22Rv1 (cell line): ENCODE data around the gene APOBR.

ENCODE experiments used
- ZFX ChIP-seq: fragments of 450-650 bp; IDR thresholded peaks from 2 replicates; pipeline ENCODE4 v1.6.1; 2017; ENCODE audit warnings: antibody characterized with exemption, borderline replicate concordance
- TF ChIP-seq, protein P1 (sequence below): fragments of 450-650 bp; IDR thresholded peaks from 2 replicates; pipeline ENCODE4 v1.5.1; 2017; ENCODE audit warnings: mild to moderate bottlenecking

DNA sequence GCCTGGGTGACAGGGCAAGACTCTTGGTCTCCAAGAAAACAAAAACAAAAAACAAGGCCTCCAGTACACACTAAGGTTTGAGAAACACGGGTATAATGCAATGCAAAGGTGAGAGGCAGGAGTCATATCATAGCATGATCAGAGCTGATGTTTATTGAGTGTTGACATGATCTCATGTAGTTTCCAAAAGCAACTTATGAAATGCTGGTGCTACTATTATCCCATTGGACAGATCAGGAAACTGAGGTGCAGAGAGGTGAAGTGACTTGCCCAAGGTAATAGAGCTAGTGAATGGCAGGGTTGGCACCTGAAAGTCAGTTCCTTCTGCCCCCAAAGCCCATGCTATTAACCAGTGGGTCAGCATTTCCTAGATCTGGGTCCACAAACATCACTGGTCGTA is 19.2 kb upstream of the APOBR start:
- TF ChIP-seq, protein P1, sequence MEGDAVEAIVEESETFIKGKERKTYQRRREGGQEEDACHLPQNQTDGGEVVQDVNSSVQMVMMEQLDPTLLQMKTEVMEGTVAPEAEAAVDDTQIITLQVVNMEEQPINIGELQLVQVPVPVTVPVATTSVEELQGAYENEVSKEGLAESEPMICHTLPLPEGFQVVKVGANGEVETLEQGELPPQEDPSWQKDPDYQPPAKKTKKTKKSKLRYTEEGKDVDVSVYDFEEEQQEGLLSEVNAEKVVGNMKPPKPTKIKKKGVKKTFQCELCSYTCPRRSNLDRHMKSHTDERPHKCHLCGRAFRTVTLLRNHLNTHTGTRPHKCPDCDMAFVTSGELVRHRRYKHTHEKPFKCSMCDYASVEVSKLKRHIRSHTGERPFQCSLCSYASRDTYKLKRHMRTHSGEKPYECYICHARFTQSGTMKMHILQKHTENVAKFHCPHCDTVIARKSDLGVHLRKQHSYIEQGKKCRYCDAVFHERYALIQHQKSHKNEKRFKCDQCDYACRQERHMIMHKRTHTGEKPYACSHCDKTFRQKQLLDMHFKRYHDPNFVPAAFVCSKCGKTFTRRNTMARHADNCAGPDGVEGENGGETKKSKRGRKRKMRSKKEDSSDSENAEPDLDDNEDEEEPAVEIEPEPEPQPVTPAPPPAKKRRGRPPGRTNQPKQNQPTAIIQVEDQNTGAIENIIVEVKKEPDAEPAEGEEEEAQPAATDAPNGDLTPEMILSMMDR = no peak
- TF ChIP-seq ZFX = no peak
